Caco-2 (cell line): ENCODE results near the gene MTPN. TPM values are rescaled to one million over a fixed set of nuclear protein-coding genes. Genes with fewer than 3 reads are reported as not detected.

Experiments used
- BruUV-seq: library from RNA; stranded (reverse); fragments of 400-500 nt; replicated peaks from 2 replicates; lab custom pipeline; 2021; lab: Mats Ljungman, UMichigan
- CTCF ChIA-PET: fragments of 300-600 bp; sonication (Branson Sonifier 250); formaldehyde crosslinking; loops from one replicate; lab custom pipeline; 2022; ENCODE audit warnings: antibody characterized with exemption; lab: Charles Lee
- POLR2A ChIA-PET: fragments of 300-600 bp; sonication (Branson Sonifier 250); formaldehyde crosslinking; loops from one replicate; lab custom pipeline; 2022; ENCODE audit warnings: antibody characterized with exemption; lab: Charles Lee
- DNase-seq, 2 experiments: peaks; one replicate each; pipeline versions ENCODE4 v3.0.0 to v3.0.0-alpha.2; 2020 to 2022
- H3K27me3 ChIP-seq: replicated peaks from 2 replicates; pipeline ENCODE4 v1.6.0; 2011; ENCODE audit warnings: low read length; ENCODE audit not compliant: control insufficient read depth, insufficient read depth
- H3K36me3 ChIP-seq: 2 replicates; pipeline ENCODE4 v1.5.1; 2011; ENCODE audit warnings: low read length; ENCODE audit not compliant: control insufficient read depth, insufficient read depth
- H3K4me1 ChIP-seq: fragments of 250-450 bp; sonication (Bioruptor Pico); 2 replicates; pipeline ENCODE4 v1.5.1; 2020; ENCODE audit warnings: mild to moderate bottlenecking
- H3K4me3 ChIP-seq: 2 replicates; pipeline ENCODE4 v1.5.1; 2011; ENCODE audit warnings: low read depth, mild to moderate bottlenecking, control low read depth, low read length
- H3K9me3 ChIP-seq: fragments of 250-450 bp; sonication (Bioruptor Pico); 2 replicates; pipeline ENCODE4 v1.5.1; 2020; ENCODE audit warnings: mild to moderate bottlenecking, moderate library complexity
- H3K27ac Mint-ChIP-seq: one replicate; pipeline ENCODE4 v1.8.0; 2022; ENCODE audit warnings: mixed read lengths; ENCODE audit not compliant: unreplicated experiment
- H3K27me3 Mint-ChIP-seq: one replicate; pipeline ENCODE4 v1.8.0; 2022; ENCODE audit warnings: mixed read lengths; ENCODE audit not compliant: insufficient read depth, unreplicated experiment
- H3K36me3 Mint-ChIP-seq: one replicate; pipeline ENCODE4 v1.8.0; 2022; ENCODE audit warnings: mild to moderate bottlenecking, mixed read lengths; ENCODE audit not compliant: insufficient read depth, unreplicated experiment
- H3K4me1 Mint-ChIP-seq: one replicate; pipeline ENCODE4 v1.8.0; 2022; ENCODE audit warnings: low read depth, mixed read lengths; ENCODE audit not compliant: unreplicated experiment
- H3K4me3 Mint-ChIP-seq: one replicate; pipeline ENCODE4 v1.8.0; 2022; ENCODE audit warnings: mild to moderate bottlenecking, moderate library complexity, mixed read lengths; ENCODE audit not compliant: unreplicated experiment
- H3K9me3 Mint-ChIP-seq: one replicate; pipeline ENCODE4 v1.8.0; 2022; ENCODE audit warnings: mixed read lengths; ENCODE audit not compliant: unreplicated experiment
- CTCF ChIP-seq, 2 experiments: fragments of 200-600 bp in 1 of 2; IDR thresholded peaks; 1 replicate in 1 of 2; 2 replicates in 1 of 2; pipeline versions ENCODE4 v1.5.1 to v1.8.0; 2011 to 2022; ENCODE audit warnings: antibody characterized with exemption in 1 of 2, control low read depth in 1 of 2, inconsistent platforms in 1 of 2, low read depth in 1 of 2, low read length in 1 of 2, mild to moderate bottlenecking in 1 of 2, moderate library complexity in 1 of 2; ENCODE audit not compliant: insufficient read depth in 1 of 2, severe bottlenecking in 1 of 2, unreplicated experiment in 1 of 2
- intact Hi-C: fragments of 100-400 bp; cut with micrococcal nuclease; formaldehyde crosslinking; loops from one replicate; pipeline ENCODE4 v1.10.0; 2022; ENCODE audit not compliant: unreplicated experiment
- total RNA-seq: library from RNA; stranded (reverse); gene quantifications from 2 replicates; pipeline ENCODE4 v1.2.3, GENCODE V29; 2022

MTPN gene
- total RNA-seq, 1 experiment from 2014 or later: 138 TPM

DNA sequence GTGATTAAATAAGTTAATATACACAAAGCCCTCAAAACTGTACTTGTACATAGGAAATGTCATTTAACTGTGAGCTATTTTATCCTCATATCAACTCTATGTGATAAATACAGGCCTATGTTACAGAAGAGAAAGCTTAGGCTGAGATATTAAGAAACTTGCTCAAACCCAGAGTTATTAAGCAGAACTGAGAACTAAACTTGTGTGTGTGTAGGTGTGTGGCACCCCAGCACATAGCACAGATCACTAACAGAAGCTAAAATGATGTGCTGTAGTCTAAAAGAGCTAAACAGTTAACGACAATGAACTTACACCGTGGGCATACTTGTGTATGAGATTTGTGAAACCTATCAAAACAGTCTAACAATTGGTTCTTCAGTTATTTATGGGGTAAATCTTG is 34.5 kb downstream of the MTPN start:
- Histone ChIP-seq H3K36me3 (no peaks in the 10 kb centered on the region; the same call in 1 of the 2 replicates), H3K27me3 (no peaks in the 10 kb centered on the region), H3K9me3 (no peaks in the 10 kb centered on the region), H3K4me1 (peaks cover 19% of the 10 kb centered on the region), H3K4me3 (no peak overlapping the region)
- BruUV-seq: no TSS peak
- no peak overlapping the region for H3K27ac Mint-ChIP-seq
- intact Hi-C loops: no loop called here
- no peak for DNase-seq
- H3K9me3 Mint-ChIP-seq: no peaks in the 10 kb centered on the region
- no peaks in the 10 kb centered on the region for H3K27me3 Mint-ChIP-seq
- ChIA-PET POLR2A (no interaction called here), CTCF (no interaction called here)
- H3K4me3 Mint-ChIP-seq: no peak overlapping the region
- no peak for TF ChIP-seq CTCF (IDR thresholded peaks at IDR 0.05; ENCODE audit: insufficient read depth in 1 of 2, low read depth in 1 of 2, low read length in 1 of 2, severe bottlenecking in 1 of 2, unreplicated experiment in 1 of 2)
- H3K4me1 Mint-ChIP-seq: peaks cover 14% of the 10 kb centered on the region
- peaks cover 5% of the 10 kb centered on the region for H3K36me3 Mint-ChIP-seq

DNA sequence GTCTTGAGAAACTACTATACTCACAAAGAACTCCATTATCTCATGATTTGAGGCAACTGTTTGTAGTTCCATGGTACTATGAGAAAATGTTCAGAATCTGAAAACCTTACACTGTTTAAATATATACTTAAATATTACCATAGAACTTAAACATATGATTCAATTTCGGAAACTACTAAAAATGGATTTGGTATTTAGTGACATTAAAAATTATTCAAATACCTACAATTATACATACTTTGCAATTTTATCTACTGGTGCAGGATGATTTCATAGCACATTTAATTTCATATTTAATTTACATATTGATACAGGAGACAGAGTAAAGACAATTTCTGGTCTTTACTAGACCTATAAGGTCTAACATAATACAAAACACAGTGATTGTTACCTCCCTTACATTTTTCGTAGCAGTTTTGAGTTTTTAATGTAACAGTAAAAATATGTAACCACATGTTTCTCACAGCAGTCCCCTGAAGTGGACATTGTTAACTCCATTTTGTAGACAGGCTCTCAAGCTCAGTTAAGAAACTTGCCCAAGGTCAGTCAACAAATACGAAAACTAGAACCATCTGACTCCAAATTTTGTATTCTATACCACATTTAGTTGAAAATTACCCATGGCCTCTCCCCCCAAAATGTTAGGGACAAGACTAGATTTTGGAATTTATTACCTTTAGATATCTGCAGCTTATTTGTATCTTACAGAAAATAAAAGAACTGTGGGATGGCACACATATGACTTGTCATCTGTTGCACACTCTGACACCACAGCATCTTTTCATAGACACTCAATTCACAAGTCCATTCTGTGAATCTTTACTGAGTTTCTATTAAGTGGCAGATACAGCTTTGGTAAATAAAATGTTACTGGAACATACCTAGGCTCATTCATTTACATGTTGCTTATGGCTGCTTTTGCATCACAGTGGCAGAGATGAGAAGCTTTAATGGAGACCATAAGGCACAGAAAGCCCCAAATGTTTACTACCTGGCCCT is 36.8 kb downstream of the MTPN start:
- DNase-seq: no peak
- H3K4me3 Mint-ChIP-seq: no peak overlapping the region
- peaks cover 42% of the 10 kb centered on the region for H3K4me1 ChIP-seq
- no peaks in the 10 kb centered on the region; the same call in 1 of the 2 replicates for H3K36me3 ChIP-seq
- H3K4me1 Mint-ChIP-seq: peaks cover 33% of the 10 kb centered on the region
- CTCF ChIA-PET: no interaction called here
- POLR2A ChIA-PET: no interaction called here
- no peaks in the 10 kb centered on the region for H3K27me3 Mint-ChIP-seq
- H3K9me3 Mint-ChIP-seq: no peaks in the 10 kb centered on the region
- H3K27ac Mint-ChIP-seq: no peak overlapping the region
- BruUV-seq: no TSS peak
- no peak for TF ChIP-seq CTCF (IDR thresholded peaks at IDR 0.05; ENCODE audit: insufficient read depth in 1 of 2, low read depth in 1 of 2, low read length in 1 of 2, severe bottlenecking in 1 of 2, unreplicated experiment in 1 of 2)
- intact Hi-C loops: no loop called here
- no peaks in the 10 kb centered on the region for H3K9me3 ChIP-seq
- no peak overlapping the region for H3K4me3 ChIP-seq
- no peaks in the 10 kb centered on the region for H3K36me3 Mint-ChIP-seq
- H3K27me3 ChIP-seq: no peaks in the 10 kb centered on the region

DNA sequence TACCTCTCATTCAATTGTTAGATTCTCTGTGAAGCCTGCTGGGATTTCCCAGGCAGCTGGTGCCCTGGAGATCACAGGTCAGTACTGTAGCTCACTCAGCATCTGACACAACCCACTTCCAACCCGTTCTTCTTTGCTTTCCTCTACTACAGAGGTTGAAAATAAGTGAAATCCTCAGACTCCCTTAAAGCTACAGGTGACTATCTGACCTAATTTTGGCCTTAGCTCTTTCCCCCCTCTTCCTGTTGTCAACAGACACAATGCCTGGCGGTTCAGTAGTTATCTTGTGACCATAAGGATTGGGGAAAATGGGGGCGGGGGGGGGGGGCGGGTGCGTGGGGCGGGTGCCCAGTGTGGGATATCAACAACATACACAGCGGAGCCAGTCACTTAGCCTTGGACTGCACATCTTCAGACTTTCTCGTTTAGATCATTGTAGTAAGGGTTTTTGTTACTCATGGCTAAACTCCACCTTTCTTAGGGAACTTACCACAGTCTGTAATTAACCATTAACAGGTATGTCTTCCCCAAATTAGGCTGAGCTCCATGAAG is 37.8 kb downstream of the MTPN start:
- H3K9me3 Mint-ChIP-seq: no peaks in the 10 kb centered on the region
- Histone ChIP-seq H3K36me3 (no peaks in the 10 kb centered on the region; the same call in 1 of the 2 replicates), H3K4me3 (no peak overlapping the region), H3K4me1 (peaks cover 48% of the 10 kb centered on the region), H3K9me3 (no peaks in the 10 kb centered on the region), H3K27me3 (no peaks in the 10 kb centered on the region)
- no peak overlapping the region for H3K4me3 Mint-ChIP-seq
- ChIA-PET POLR2A (no interaction called here), CTCF (no interaction called here)
- peak overlapping the region; percentile 8 for H3K27ac Mint-ChIP-seq
- H3K36me3 Mint-ChIP-seq: no peaks in the 10 kb centered on the region
- no TSS peak for BruUV-seq
- no peak for DNase-seq
- intact Hi-C loops: no loop called here
- H3K4me1 Mint-ChIP-seq: peaks cover 42% of the 10 kb centered on the region
- H3K27me3 Mint-ChIP-seq: no peaks in the 10 kb centered on the region
- TF ChIP-seq CTCF (IDR thresholded peaks at IDR 0.05; ENCODE audit: insufficient read depth in 1 of 2, low read depth in 1 of 2, low read length in 1 of 2, severe bottlenecking in 1 of 2, unreplicated experiment in 1 of 2): no peak
